Stomach (tissue), 4 donors: Measurements from ENCODE around the gene ERMARD.

Source experiments
- CTCF ChIP-seq, 7 experiments: fragments of 450-650 bp in 4 of 7; fragments of 200-600 bp in 3 of 7; sonication (generic) in 3 of 7; IDR thresholded peaks; one replicate each; pipeline ENCODE4 v1.5.1; 2016 to 2019; ENCODE audit warnings: antibody characterized with exemption in 7 of 7, control low read depth in 2 of 7, mild to moderate bottlenecking in 1 of 7
- POLR2AphosphoS5 ChIP-seq, 3 donors: sonication (generic); formaldehyde crosslinking; IDR thresholded peaks; one replicate each; pipeline ENCODE4 v1.6.1; 2016; ENCODE audit warnings: antibody characterized with exemption in 3 of 3

- TF ChIP-seq CTCF (IDR thresholded peaks at IDR 0.05) (no peak), POLR2AphosphoS5 (IDR thresholded peaks at IDR 0.05) (no peak)
Observed at GRCh38 chr6:169779092-169779815, 27.8 kb downstream of the ERMARD start.
